ENCODE data around the gene SLC27A6.

- TF ChIP-seq CTCF (conservative IDR thresholded peaks at IDR 0.05) (no peak), ZFX (IDR thresholded peaks at IDR 0.05) (no peak)
Measured at GRCh38 chr5:128956164-128956563, 9.1 kb upstream of the SLC27A6 start.

Measured in C4-2B (cell line).